GM23338 (cell line): ENCODE measurements around the gene TPRG1. TPM values are rescaled to one million over a fixed set of nuclear protein-coding genes. Genes with fewer than 3 reads are reported as not detected.

Experiments used
- ATAC-seq: fragments of 200-7000 bp; cut with Tn5 transposase; 3 replicates; pipeline ENCODE4 v1.9.1; 2020
- DNase-seq: peaks from one replicate; pipeline ENCODE4 v3.0.0-alpha.2; 2015; ENCODE audit warnings: low spot score
- H2AFZ ChIP-seq: fragments of 200-600 bp; sonication (generic); 2 replicates; pipeline ENCODE4 v1.8.0; 2016; ENCODE audit warnings: antibody characterized with exemption, mild to moderate bottlenecking, moderate library complexity
- H3F3A ChIP-seq: fragments of 200-600 bp; sonication (generic); replicated peaks from 2 replicates; pipeline ENCODE4 v1.8.0; 2017; ENCODE audit warnings: antibody characterized with exemption, mixed run types, low read depth
- H3K27ac ChIP-seq: fragments of 200-600 bp; sonication (generic); 2 replicates; pipeline ENCODE4 v1.6.1; 2016; ENCODE audit warnings: low read depth
- H3K27me3 ChIP-seq: fragments of 200-600 bp; sonication (generic); 2 replicates; pipeline ENCODE4 v1.8.0; 2016; ENCODE audit warnings: mild to moderate bottlenecking, mixed run types, moderate library complexity; ENCODE audit not compliant: insufficient read depth
- H3K36me3 ChIP-seq: fragments of 200-600 bp; sonication (generic); 2 replicates; pipeline ENCODE4 v1.8.0; 2016; ENCODE audit warnings: mild to moderate bottlenecking; ENCODE audit not compliant: insufficient read depth
- H3K4me1 ChIP-seq: fragments of 200-600 bp; sonication (generic); 2 replicates; pipeline ENCODE4 v1.8.0; 2016; ENCODE audit warnings: mild to moderate bottlenecking, moderate library complexity; ENCODE audit not compliant: insufficient read depth
- H3K4me2 ChIP-seq: fragments of 200-600 bp; sonication (generic); 2 replicates; pipeline ENCODE4 v1.7.1; 2017; ENCODE audit warnings: mixed run types
- H3K4me3 ChIP-seq: fragments of 200-600 bp; sonication (generic); 2 replicates; pipeline ENCODE4 v1.6.1; 2016; ENCODE audit warnings: mixed run types
- H3K79me2 ChIP-seq: fragments of 200-600 bp; sonication (generic); replicated peaks from 2 replicates; pipeline ENCODE4 v1.8.0; 2017; ENCODE audit warnings: mild to moderate bottlenecking; ENCODE audit not compliant: insufficient read depth
- H3K9me2 ChIP-seq: fragments of 200-600 bp; sonication (generic); 2 replicates; pipeline ENCODE4 v1.8.0; 2017; ENCODE audit not compliant: insufficient read depth
- H4K20me1 ChIP-seq: fragments of 200-600 bp; sonication (generic); replicated peaks from 2 replicates; pipeline ENCODE4 v1.8.0; 2017; ENCODE audit warnings: mild to moderate bottlenecking; ENCODE audit not compliant: insufficient read depth
- H3K27ac Mint-ChIP-seq: 2 replicates; pipeline ENCODE4 v1.8.0; 2020; ENCODE audit warnings: inconsistent platforms, mild to moderate bottlenecking, moderate library complexity, mixed read lengths
- H3K27me3 Mint-ChIP-seq: 3 replicates; pipeline ENCODE4 v1.8.0; 2022; ENCODE audit warnings: low read depth, mild to moderate bottlenecking, moderate library complexity, mixed read lengths, inconsistent platforms; ENCODE audit not compliant: insufficient read depth, poor library complexity
- H3K36me3 Mint-ChIP-seq: 3 replicates; pipeline ENCODE4 v1.8.0; 2021; ENCODE audit warnings: low read depth, mild to moderate bottlenecking, inconsistent platforms, moderate library complexity, mixed read lengths
- H3K4me1 Mint-ChIP-seq: 3 replicates; pipeline ENCODE4 v1.8.0; 2020; ENCODE audit warnings: mild to moderate bottlenecking, inconsistent platforms, mixed read lengths
- H3K4me3 Mint-ChIP-seq: 3 replicates; pipeline ENCODE4 v1.8.0; 2021; ENCODE audit warnings: moderate library complexity, mild to moderate bottlenecking, inconsistent platforms, mixed read lengths
- H3K9me3 Mint-ChIP-seq: 3 replicates; pipeline ENCODE4 v1.8.0; 2020; ENCODE audit warnings: moderate library complexity, mild to moderate bottlenecking, inconsistent platforms, mixed read lengths
- CREB1 ChIP-seq: fragments of 250-450 bp; sonication (Bioruptor Pico); IDR thresholded peaks from 2 replicates; pipeline ENCODE4 v1.5.0; 2020; ENCODE audit warnings: low read depth, mild to moderate bottlenecking, moderate library complexity
- EZH2 ChIP-seq: fragments of 200-600 bp; sonication (generic); IDR thresholded peaks from one replicate; pipeline ENCODE4 v1.8.0; 2017; ENCODE audit warnings: antibody characterized with exemption, mild to moderate bottlenecking, low read depth; ENCODE audit not compliant: unreplicated experiment
- EZH2phosphoT487 ChIP-seq: fragments of 200-600 bp; sonication (generic); IDR thresholded peaks from one replicate; pipeline ENCODE4 v1.8.1; 2018; ENCODE audit warnings: antibody characterized with exemption; ENCODE audit not compliant: unreplicated experiment
- JUNB ChIP-seq: IDR thresholded peaks from one replicate; pipeline ENCODE4 v1.6.1; 2016; ENCODE audit warnings: antibody characterized with exemption; ENCODE audit not compliant: unreplicated experiment
- POLR2AphosphoS5 ChIP-seq: IDR thresholded peaks from 2 replicates; pipeline ENCODE4 v1.6.1; 2016; ENCODE audit warnings: antibody characterized with exemption, low read depth
- REST ChIP-seq: IDR thresholded peaks from one replicate; pipeline ENCODE4 v1.6.1; 2018; ENCODE audit warnings: antibody characterized with exemption; ENCODE audit not compliant: unreplicated experiment
- STAT1 ChIP-seq: IDR thresholded peaks from one replicate; pipeline ENCODE4 v1.6.1; 2016; ENCODE audit warnings: antibody characterized with exemption; ENCODE audit not compliant: unreplicated experiment
- ZNF114 ChIP-seq: fragments of 250-450 bp; sonication (Bioruptor Pico); IDR thresholded peaks from 2 replicates; pipeline ENCODE4 v1.5.0; 2020; ENCODE audit warnings: mild to moderate bottlenecking, moderate library complexity
- ZNF331 ChIP-seq: fragments of 250-450 bp; sonication (Bioruptor Pico); IDR thresholded peaks from 2 replicates; pipeline ENCODE4 v1.5.0; 2020; ENCODE audit warnings: low read depth, mild to moderate bottlenecking, moderate library complexity
- ZNF462 ChIP-seq: fragments of 250-450 bp; sonication (Bioruptor Pico); IDR thresholded peaks from 2 replicates; pipeline ENCODE4 v1.5.0; 2020; ENCODE audit warnings: mild to moderate bottlenecking, moderate library complexity
- polyA plus RNA-seq: library from polyadenylated mRNA; unstranded; fragments of >200 nt; fragmentation: Nextera tagmentation; extraction: Ambion mirVana; gene quantifications from 2 replicates; pipeline ENCODE4 v1.2.1, GENCODE V29; 2016
- total RNA-seq: library from RNA; depleted of rRNA; stranded (reverse); fragments of >200 nt; shearing (Covaris generic); gene quantifications from 2 replicates; pipeline ENCODE4 v1.2.3, GENCODE V29; 2014

Gene TPRG1
- total and polyA plus RNA-seq, 2 experiments from 2014 or later = 0.74 to 1.7 TPM

- no peak for TF ChIP-seq EZH2phosphoT487
- no peak for TF ChIP-seq POLR2AphosphoS5
- no peak for TF ChIP-seq STAT1
- TF ChIP-seq ZNF331 (CRISPR knock-in tag) = no peak
- TF ChIP-seq REST = no peak
- no peak for TF ChIP-seq CREB1 (CRISPR knock-in tag)
- no peak for TF ChIP-seq JUNB
- TF ChIP-seq EZH2 = no peak
Measured at GRCh38 chr3:189316296-189317019, 144.7 kb downstream of the TPRG1 start (continued).

- Mint-ChIP-seq H3K36me3 (no peaks in the 10 kb centered on the region), H3K9me3 (no peaks in the 10 kb centered on the region), H3K27ac (no peak overlapping the region), H3K4me3 (no peak overlapping the region), H3K4me1 (peaks cover 20% of the 10 kb centered on the region; the same call in 2 of the 3 replicates), H3K27me3 (peaks cover 4% of the 10 kb centered on the region)
- Histone ChIP-seq H4K20me1 (no peaks in the 10 kb centered on the region), H2AFZ (no peak overlapping the region), H3K36me3 (no peaks in the 10 kb centered on the region), H3K4me1 (peaks cover 14% of the 10 kb centered on the region; the same call in 1 of the 2 replicates), H3K79me2 (no peaks in the 10 kb centered on the region), H3K4me2 (no peak overlapping the region), H3K4me3 (no peak overlapping the region), H3K9me2 (no peaks in the 10 kb centered on the region), H3K27ac (no peak overlapping the region), H3F3A (no peaks in the 10 kb centered on the region), H3K27me3 (no peaks in the 10 kb centered on the region)
- no peak for ATAC-seq
- no peak for DNase-seq
- no peak for TF ChIP-seq ZNF462 (CRISPR knock-in tag)
- TF ChIP-seq STAT1 = no peak
- no peak for TF ChIP-seq ZNF114 (CRISPR knock-in tag)
- no peak for TF ChIP-seq REST
- TF ChIP-seq POLR2AphosphoS5 = no peak
- no peak for TF ChIP-seq CREB1 (CRISPR knock-in tag)
Measured at GRCh38 chr3:189317911-189318310, 146.1 kb downstream of the TPRG1 start.
